ENCODE data around the gene NFASC.

DNA sequence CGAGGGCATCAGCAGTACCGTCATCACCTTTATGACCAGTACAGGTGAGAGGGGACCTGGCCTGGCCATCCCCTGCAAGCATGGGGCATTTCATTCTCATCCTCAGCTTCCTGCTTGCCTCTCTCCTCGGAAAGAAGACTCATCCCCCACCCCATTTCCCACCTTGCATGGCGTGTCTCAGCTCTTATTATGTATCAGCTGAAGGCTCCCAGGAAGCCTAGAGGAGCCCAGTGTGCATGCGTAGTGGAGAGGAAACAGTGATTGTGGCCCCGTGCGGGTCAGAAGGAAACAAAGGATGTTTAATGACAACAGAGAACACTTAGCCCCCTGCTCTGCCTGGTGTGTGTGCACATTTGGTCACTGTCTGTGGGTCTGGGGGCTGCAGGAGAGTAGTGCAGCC lies 132.0 kb downstream of the NFASC start:
- TF ChIP-seq, protein P1, sequence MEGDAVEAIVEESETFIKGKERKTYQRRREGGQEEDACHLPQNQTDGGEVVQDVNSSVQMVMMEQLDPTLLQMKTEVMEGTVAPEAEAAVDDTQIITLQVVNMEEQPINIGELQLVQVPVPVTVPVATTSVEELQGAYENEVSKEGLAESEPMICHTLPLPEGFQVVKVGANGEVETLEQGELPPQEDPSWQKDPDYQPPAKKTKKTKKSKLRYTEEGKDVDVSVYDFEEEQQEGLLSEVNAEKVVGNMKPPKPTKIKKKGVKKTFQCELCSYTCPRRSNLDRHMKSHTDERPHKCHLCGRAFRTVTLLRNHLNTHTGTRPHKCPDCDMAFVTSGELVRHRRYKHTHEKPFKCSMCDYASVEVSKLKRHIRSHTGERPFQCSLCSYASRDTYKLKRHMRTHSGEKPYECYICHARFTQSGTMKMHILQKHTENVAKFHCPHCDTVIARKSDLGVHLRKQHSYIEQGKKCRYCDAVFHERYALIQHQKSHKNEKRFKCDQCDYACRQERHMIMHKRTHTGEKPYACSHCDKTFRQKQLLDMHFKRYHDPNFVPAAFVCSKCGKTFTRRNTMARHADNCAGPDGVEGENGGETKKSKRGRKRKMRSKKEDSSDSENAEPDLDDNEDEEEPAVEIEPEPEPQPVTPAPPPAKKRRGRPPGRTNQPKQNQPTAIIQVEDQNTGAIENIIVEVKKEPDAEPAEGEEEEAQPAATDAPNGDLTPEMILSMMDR (IDR thresholded peaks at IDR 0.05), result no peak
- TF ChIP-seq POLR2AphosphoS5 (IDR thresholded peaks at IDR 0.05; ENCODE audit: low read depth, low read length) (no peak), SIN3A (IDR thresholded peaks at IDR 0.05; ENCODE audit: borderline replicate concordance, insufficient read depth, low read depth, low read length) (no peak), TCF7L2 (IDR thresholded peaks at IDR 0.05; ENCODE audit: low read depth, low read length) (no peak)
- TF ChIP-seq, protein P2, sequence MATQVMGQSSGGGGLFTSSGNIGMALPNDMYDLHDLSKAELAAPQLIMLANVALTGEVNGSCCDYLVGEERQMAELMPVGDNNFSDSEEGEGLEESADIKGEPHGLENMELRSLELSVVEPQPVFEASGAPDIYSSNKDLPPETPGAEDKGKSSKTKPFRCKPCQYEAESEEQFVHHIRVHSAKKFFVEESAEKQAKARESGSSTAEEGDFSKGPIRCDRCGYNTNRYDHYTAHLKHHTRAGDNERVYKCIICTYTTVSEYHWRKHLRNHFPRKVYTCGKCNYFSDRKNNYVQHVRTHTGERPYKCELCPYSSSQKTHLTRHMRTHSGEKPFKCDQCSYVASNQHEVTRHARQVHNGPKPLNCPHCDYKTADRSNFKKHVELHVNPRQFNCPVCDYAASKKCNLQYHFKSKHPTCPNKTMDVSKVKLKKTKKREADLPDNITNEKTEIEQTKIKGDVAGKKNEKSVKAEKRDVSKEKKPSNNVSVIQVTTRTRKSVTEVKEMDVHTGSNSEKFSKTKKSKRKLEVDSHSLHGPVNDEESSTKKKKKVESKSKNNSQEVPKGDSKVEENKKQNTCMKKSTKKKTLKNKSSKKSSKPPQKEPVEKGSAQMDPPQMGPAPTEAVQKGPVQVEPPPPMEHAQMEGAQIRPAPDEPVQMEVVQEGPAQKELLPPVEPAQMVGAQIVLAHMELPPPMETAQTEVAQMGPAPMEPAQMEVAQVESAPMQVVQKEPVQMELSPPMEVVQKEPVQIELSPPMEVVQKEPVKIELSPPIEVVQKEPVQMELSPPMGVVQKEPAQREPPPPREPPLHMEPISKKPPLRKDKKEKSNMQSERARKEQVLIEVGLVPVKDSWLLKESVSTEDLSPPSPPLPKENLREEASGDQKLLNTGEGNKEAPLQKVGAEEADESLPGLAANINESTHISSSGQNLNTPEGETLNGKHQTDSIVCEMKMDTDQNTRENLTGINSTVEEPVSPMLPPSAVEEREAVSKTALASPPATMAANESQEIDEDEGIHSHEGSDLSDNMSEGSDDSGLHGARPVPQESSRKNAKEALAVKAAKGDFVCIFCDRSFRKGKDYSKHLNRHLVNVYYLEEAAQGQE (IDR thresholded peaks at IDR 0.05; ENCODE audit: insufficient read depth in 1 of 2, low read depth in 2 of 2, low read length in 1 of 2), result no peak
